Activated naive CD4-positive, alpha-beta T cell treated with anti-CD3 and anti-CD28 coated beads, Interleukin-2, amount 50 U/mL, for 24 hours (primary cell): ENCODE data around the gene MRPS22.
"Not testable (repeated sequence)": the region's sequence is repeated elsewhere in the genome, so short reads cannot be mapped to it uniquely, and the experiment has no call there.

Experiments used
- H3K27ac Mint-ChIP-seq: one replicate; pipeline ENCODE4 v1.8.0; 2021; ENCODE audit warnings: mild to moderate bottlenecking, mixed read lengths
- H3K27me3 Mint-ChIP-seq: one replicate; pipeline ENCODE4 v1.8.0; 2021; ENCODE audit warnings: mixed read lengths
- H3K36me3 Mint-ChIP-seq: one replicate; pipeline ENCODE4 v1.8.0; 2021; ENCODE audit warnings: mixed read lengths
- H3K4me1 Mint-ChIP-seq: one replicate; pipeline ENCODE4 v1.8.0; 2021; ENCODE audit warnings: mixed read lengths
- H3K4me3 Mint-ChIP-seq: one replicate; pipeline ENCODE4 v1.8.0; 2021; ENCODE audit warnings: mild to moderate bottlenecking, mixed read lengths
- H3K9me3 Mint-ChIP-seq: one replicate; pipeline ENCODE4 v1.8.0; 2021; ENCODE audit warnings: mixed read lengths

The MRPS22 gene

DNA sequence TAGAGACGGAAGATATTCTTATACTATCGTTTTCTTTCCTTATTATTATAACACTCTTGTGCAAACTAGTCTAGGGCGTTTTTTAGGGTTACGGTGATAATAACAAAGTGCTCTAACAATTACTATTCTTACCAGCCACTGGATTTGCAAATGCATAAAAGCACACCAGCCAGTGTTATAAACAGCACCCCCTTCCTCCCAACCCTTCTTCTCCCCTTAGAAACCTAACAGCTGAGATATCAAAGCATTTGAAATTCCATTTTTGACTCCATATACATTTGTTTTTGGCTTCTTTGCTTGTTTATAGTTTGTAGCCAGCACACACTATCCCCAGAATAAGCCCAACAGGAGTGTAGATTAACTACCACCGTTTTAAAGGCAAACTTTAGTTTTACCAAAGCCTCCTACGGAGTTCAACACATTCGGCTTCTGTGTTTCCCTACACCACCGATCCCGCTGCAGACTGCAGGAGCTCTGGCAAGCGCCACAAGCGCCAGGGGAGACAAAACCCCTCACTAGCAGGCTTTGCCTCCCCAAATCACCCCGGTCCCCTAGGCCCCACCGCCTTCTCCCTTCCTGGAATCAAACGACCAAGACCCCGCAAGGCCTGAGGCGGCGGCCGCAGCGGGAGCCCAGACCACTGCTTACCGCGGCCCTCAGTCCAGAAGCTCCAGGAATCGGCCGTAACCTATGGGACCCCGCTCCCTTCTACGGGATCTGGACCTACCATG, 45.2 kb downstream of the MRPS22 start:
- H3K4me1 Mint-ChIP-seq = peaks cover 59% of the 10 kb centered on the region
- peak overlapping the region; percentile 96 for H3K4me3 Mint-ChIP-seq
- H3K27me3 Mint-ChIP-seq = no peaks in the 10 kb centered on the region

GRCh38 chr3:139389552-139390368, 45.9 kb downstream of the MRPS22 start, which contains the start of gene COPB2:
Gene COPB2, minus strand, starts transcription at chr3:139389647. Its CDS starts 97 bp downstream, at chr3:139389550.
- peak within 1 kb of the TSS; percentile 96 for H3K4me3 Mint-ChIP-seq
- H3K4me1 Mint-ChIP-seq = peaks cover 52% of the 10 kb centered on the region
- H3K9me3 Mint-ChIP-seq = no peaks in the 10 kb centered on the region
- no peaks in the 10 kb centered on the region for H3K27me3 Mint-ChIP-seq
- peaks cover 1% of the 10 kb centered on the region for H3K36me3 Mint-ChIP-seq
- peak within 1 kb of the TSS; percentile 95 for H3K27ac Mint-ChIP-seq

More for the DNA sequence above, 45.2 kb downstream of the MRPS22 start:
- H3K27ac Mint-ChIP-seq = peak overlapping the region; percentile 95
- H3K9me3 Mint-ChIP-seq = no peaks in the 10 kb centered on the region
- peaks cover 1% of the 10 kb centered on the region for H3K36me3 Mint-ChIP-seq

DNA sequence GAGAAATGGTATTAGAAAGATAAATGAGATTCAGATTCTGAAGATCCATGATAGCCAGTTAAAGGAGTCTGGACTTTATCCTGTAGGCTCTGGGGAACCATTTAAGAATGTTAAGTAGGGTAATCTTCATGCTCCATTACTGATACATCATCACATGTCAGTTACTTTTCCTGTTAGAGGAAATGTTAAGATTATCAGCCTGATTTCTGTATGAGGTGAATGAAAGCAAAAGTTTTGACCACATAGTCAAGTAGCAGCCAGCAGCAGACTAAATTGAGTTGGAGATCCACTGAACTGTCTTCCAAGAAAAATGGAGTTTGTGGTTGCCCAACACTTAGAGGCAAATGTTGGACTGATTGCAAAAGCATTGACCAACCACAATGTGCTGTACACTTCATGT, 50.3 kb downstream of the MRPS22 start:
- H3K27ac Mint-ChIP-seq = peak overlapping the region; percentile 21
- H3K27me3 Mint-ChIP-seq = no peaks in the 10 kb centered on the region
- no peaks in the 10 kb centered on the region for H3K36me3 Mint-ChIP-seq
- no peaks in the 10 kb centered on the region for H3K9me3 Mint-ChIP-seq
- no peak overlapping the region for H3K4me3 Mint-ChIP-seq
- peaks cover 16% of the 10 kb centered on the region for H3K4me1 Mint-ChIP-seq

DNA sequence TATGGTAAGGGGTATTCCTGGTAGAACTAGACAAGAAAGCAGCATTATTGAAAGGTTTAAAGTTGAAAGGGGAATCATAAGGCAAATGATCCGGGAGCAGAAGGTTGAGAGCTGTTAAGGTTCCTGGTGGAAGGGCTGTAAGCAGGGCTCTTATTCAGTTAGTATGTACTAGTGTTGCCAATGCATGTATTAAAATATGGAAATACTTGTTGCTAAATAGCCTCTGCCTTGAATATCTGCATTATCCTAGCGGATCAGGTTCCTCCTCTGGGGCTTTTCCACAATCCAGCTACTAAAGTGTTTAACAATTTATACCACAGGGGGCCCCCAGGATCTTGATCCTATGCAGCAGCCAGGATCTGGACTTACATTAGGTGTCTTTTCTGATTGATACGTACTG, 52.9 kb downstream of the MRPS22 start:
- Mint-ChIP-seq H3K27me3 (no peaks in the 10 kb centered on the region), H3K9me3 (peaks cover 7% of the 10 kb centered on the region), H3K4me3 (no peak overlapping the region), H3K36me3 (peaks cover 4% of the 10 kb centered on the region), H3K4me1 (no peaks in the 10 kb centered on the region), H3K27ac (no peak overlapping the region)

- H3K27me3 Mint-ChIP-seq, H3K4me3 Mint-ChIP-seq, H3K27ac Mint-ChIP-seq, H3K4me1 Mint-ChIP-seq: not testable (repeated sequence)
- Mint-ChIP-seq H3K36me3 (peaks cover 23% of the 10 kb centered on the region), H3K9me3 (peaks cover 25% of the 10 kb centered on the region)
These were observed 57.3 kb downstream of the MRPS22 start for GRCh38 chr3:139401155-139401554.
